Activated CD8-positive, alpha-beta memory T cell treated with anti-CD3 and anti-CD28 coated beads, Interleukin-2, amount 50 U/mL, for 1 hour (primary cell): ENCODE results near the gene NIM1K.
"Not testable (repeated sequence)": the region's sequence is repeated elsewhere in the genome, so short reads cannot be mapped to it uniquely, and the experiment has no call there.

Source experiments
- DNase-seq: peaks from one replicate; pipeline ENCODE4 v3.0.0-alpha.2; 2020; ENCODE audit errors: extremely low read depth

Gene NIM1K

GRCh38 chr5:43191740-43192557, at the start of gene NIM1K:
Gene NIM1K (plus strand): TSS chr5:43192225. CDS start chr5:43245776, 53,551 bp downstream.
- no peak for DNase-seq

GRCh38 chr5:43145071-43145470, 47.0 kb upstream of the NIM1K start:
- no peak for DNase-seq

GRCh38 chr5:43146958-43147357, 45.1 kb upstream of the NIM1K start:
- no peak for DNase-seq

- DNase-seq, result no peak
Measured at GRCh38 chr5:43148417-43148816, 43.6 kb upstream of the NIM1K start.

- DNase-seq, result no peak
Measured at GRCh38 chr5:43149231-43149630, 42.8 kb upstream of the NIM1K start.

- no peak for DNase-seq
Measured at GRCh38 chr5:43150075-43150474, 42.0 kb upstream of the NIM1K start.

- no peak for DNase-seq
Measured at GRCh38 chr5:43150748-43151147, 41.3 kb upstream of the NIM1K start.

- no peak for DNase-seq
Measured at GRCh38 chr5:43152946-43153345, 39.1 kb upstream of the NIM1K start.

- no peak for DNase-seq
Measured at GRCh38 chr5:43154469-43154868, 37.6 kb upstream of the NIM1K start.

- DNase-seq, result no peak
Measured at GRCh38 chr5:43155394-43156096, 36.5 kb upstream of the NIM1K start.

GRCh38 chr5:43156388-43156787, 35.6 kb upstream of the NIM1K start:
- no peak for DNase-seq

- DNase-seq, result no peak
Measured at GRCh38 chr5:43157068-43157467, 35.0 kb upstream of the NIM1K start.

- no peak for DNase-seq
Measured at GRCh38 chr5:43161244-43161643, 30.8 kb upstream of the NIM1K start.

- not testable (repeated sequence) for DNase-seq
Measured at GRCh38 chr5:43164801-43165200, 27.2 kb upstream of the NIM1K start.

GRCh38 chr5:43165323-43165722, 26.7 kb upstream of the NIM1K start:
- no peak for DNase-seq

- DNase-seq, result no peak
Measured at GRCh38 chr5:43168175-43168574, 23.9 kb upstream of the NIM1K start.

- no peak for DNase-seq
Measured at GRCh38 chr5:43171451-43171850, 20.6 kb upstream of the NIM1K start.

GRCh38 chr5:43171926-43172325, 20.1 kb upstream of the NIM1K start:
- DNase-seq, result no peak

- DNase-seq, result no peak
Measured at GRCh38 chr5:43172779-43173178, 19.2 kb upstream of the NIM1K start.

GRCh38 chr5:43174586-43174985, 17.4 kb upstream of the NIM1K start:
- DNase-seq, result no peak

- no peak for DNase-seq
Measured at GRCh38 chr5:43179836-43180235, 12.2 kb upstream of the NIM1K start.

GRCh38 chr5:43182421-43182820, 9.6 kb upstream of the NIM1K start:
- no peak for DNase-seq

GRCh38 chr5:43183101-43183500, 8.9 kb upstream of the NIM1K start:
- DNase-seq, result not testable (repeated sequence)
